Measurements from ENCODE around the gene ADAMTS4.

GRCh38 chr1:161198194-161198896 is 509 bp downstream of the ADAMTS4 start:
- no peak for TF ChIP-seq CTCF (IDR thresholded peaks at IDR 0.05)
- no peak for TF ChIP-seq POLR2A (IDR thresholded peaks at IDR 0.05)
- no peak for TF ChIP-seq POLR2AphosphoS5 (IDR thresholded peaks at IDR 0.05)
